Esophagus muscularis mucosa (tissue), 4 donors: Measurements from ENCODE around the gene SPARCL1. TPM values are rescaled to one million over a fixed set of nuclear protein-coding genes. Genes with fewer than 3 reads are reported as not detected.

Experiments
- DNase-seq: peaks from one replicate; pipeline ENCODE4 v3.0.0-alpha.2; 2017; ENCODE audit errors: extremely low spot score
- H3K27ac ChIP-seq, 4 donors: fragments of 200-600 bp; sonication (generic); replicated peaks in 1 of 4; 1 replicate in 3 of 4; 2 replicates in 1 of 4; pipeline ENCODE4 v1.5.1; 2016 to 2019; ENCODE audit warnings: mild to moderate bottlenecking in 1 of 4
- H3K27me3 ChIP-seq, 4 donors: fragments of 200-600 bp; sonication (generic); one replicate each; pipeline versions ENCODE4 v1.5.1 to v1.6.0; 2016 to 2019
- H3K36me3 ChIP-seq, 4 donors: fragments of 200-600 bp; sonication (generic); one replicate each; pipeline ENCODE4 v1.5.1; 2016 to 2019
- H3K4me1 ChIP-seq, 4 donors: fragments of 200-600 bp; sonication (generic); one replicate each; pipeline ENCODE4 v1.5.1; 2016 to 2019
- H3K4me3 ChIP-seq, 4 donors: fragments of 200-600 bp; sonication (generic); 1 replicate in 2 of 4; 2 replicates in 2 of 4; pipeline ENCODE4 v1.5.1; 2016 to 2019; ENCODE audit warnings: mild to moderate bottlenecking in 4 of 4, moderate library complexity in 1 of 4
- H3K9me3 ChIP-seq, 4 donors: fragments of 200-600 bp; sonication (generic); 1 replicate in 3 of 4; 2 replicates in 1 of 4; pipeline ENCODE4 v1.5.1; 2016 to 2019
- CTCF ChIP-seq, 3 experiments: fragments of 200-600 bp in 2 of 3; fragments of 450-650 bp in 1 of 3; sonication (generic) in 2 of 3; IDR thresholded peaks; one replicate each; pipeline ENCODE4 v1.5.1; 2017 to 2019; ENCODE audit warnings: antibody characterized with exemption in 3 of 3, mild to moderate bottlenecking in 2 of 3, moderate library complexity in 1 of 3
- EP300 ChIP-seq: sonication (generic); formaldehyde crosslinking; IDR thresholded peaks from one replicate; pipeline ENCODE4 v1.6.1; 2017; ENCODE audit warnings: antibody characterized with exemption
- POLR2A ChIP-seq: fragments of 450-650 bp; IDR thresholded peaks from one replicate; pipeline ENCODE4 v1.6.1; 2017; ENCODE audit warnings: antibody characterized with exemption, moderate library complexity, mild to moderate bottlenecking, low read depth
- POLR2AphosphoS5 ChIP-seq, 2 donors: sonication (generic); formaldehyde crosslinking; IDR thresholded peaks; one replicate each; pipeline ENCODE4 v1.6.1; 2017; ENCODE audit warnings: antibody characterized with exemption in 2 of 2
- WGBS: methylation state at CpG from one replicate; pipeline ENCODE4 v1.1.5; 2018; 5-methylcytosine and 5-hydroxymethylcytosine counted together
- intact Hi-C: fragments of 100-400 bp; cut with DNase I; formaldehyde crosslinking; loops from one replicate; pipeline ENCODE4 v1.15.1; 2023
- total RNA-seq, 4 donors: library from RNA; depleted of rRNA; stranded (reverse); fragments of >200 nt; gene quantifications; one replicate each; pipeline versions ENCODE4 v1.1.0 to v1.2.1, GENCODE V29; 2016

The SPARCL1 gene
- total RNA-seq, 4 donors from 2014 or later = 1,380 to 2,231 (median 1,856) TPM

DNA sequence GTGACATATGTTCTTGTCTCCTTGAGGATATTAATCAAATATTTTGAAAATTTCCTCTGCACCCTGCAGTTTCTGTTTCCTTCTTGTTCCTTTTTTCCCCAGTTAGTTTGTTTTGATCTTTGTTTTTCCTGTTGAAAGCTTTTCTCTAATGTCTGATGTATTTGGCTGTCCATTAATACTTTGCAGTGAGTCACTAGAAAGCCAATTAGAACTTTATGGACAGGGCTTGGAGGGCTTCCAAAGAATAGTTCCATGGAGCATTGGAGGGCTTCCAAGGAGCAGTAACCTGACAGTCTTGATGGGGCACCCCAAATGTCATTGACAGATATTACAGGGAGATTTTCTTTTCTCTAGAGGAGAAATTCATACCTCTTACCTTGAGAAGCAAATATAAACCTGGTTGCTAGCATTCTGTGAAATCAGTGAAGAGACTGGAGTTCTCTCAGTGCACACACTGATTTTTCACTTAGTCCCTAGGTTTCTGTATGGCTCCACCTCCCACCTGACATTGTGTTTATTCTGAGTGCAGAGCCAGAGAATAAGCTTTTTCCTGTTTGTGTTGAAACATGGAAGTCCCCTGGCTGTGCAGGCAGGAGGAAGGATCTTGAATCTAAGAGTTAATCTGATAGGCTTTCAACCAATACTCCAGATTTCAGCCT is 26.5 kb downstream of the SPARCL1 start:
- TF ChIP-seq POLR2A = no peak
- peak; percentile 46 to 58 for TF ChIP-seq POLR2AphosphoS5 (IDR thresholded peaks at IDR 0.05)
- peaks cover 0 to 37% (median 23%) of the 10 kb centered on the region in 4 donors for H3K36me3 ChIP-seq
- H3K27ac ChIP-seq = peak overlapping the region; percentile 55 to 78 (median 72)
- H3K9me3 ChIP-seq = no peaks in the 10 kb centered on the region
- H3K27me3 ChIP-seq = no peaks in the 10 kb centered on the region
- no peak overlapping the region for H3K4me3 ChIP-seq
- H3K4me1 ChIP-seq = peaks cover 55 to 80% (median 75%) of the 10 kb centered on the region in 4 donors
- DNase-seq = no peak
- intact Hi-C loops = no loop called here

GRCh38 chr4:87500092-87500462 is 29.1 kb downstream of the SPARCL1 start:
- TF ChIP-seq CTCF (IDR thresholded peaks at IDR 0.05) = no peak
- no peak for TF ChIP-seq POLR2A
- no peak for TF ChIP-seq POLR2AphosphoS5 (IDR thresholded peaks at IDR 0.05)
- TF ChIP-seq EP300 = no peak
- Histone ChIP-seq H3K9me3 (no peaks in the 10 kb centered on the region), H3K36me3 (peaks cover 2 to 50% (median 38%) of the 10 kb centered on the region in 4 donors), H3K4me1 (peaks cover 46 to 83% (median 72%) of the 10 kb centered on the region in 4 donors), H3K4me3 (no peak overlapping the region), H3K27ac (peak overlapping the region; percentile 54 to 78 (median 72)), H3K27me3 (no peaks in the 10 kb centered on the region)
- intact Hi-C loops = no loop called here
- no peak for DNase-seq
- 31% methylated on average over 4 of the region's 4 CpGs for WGBS

DNA sequence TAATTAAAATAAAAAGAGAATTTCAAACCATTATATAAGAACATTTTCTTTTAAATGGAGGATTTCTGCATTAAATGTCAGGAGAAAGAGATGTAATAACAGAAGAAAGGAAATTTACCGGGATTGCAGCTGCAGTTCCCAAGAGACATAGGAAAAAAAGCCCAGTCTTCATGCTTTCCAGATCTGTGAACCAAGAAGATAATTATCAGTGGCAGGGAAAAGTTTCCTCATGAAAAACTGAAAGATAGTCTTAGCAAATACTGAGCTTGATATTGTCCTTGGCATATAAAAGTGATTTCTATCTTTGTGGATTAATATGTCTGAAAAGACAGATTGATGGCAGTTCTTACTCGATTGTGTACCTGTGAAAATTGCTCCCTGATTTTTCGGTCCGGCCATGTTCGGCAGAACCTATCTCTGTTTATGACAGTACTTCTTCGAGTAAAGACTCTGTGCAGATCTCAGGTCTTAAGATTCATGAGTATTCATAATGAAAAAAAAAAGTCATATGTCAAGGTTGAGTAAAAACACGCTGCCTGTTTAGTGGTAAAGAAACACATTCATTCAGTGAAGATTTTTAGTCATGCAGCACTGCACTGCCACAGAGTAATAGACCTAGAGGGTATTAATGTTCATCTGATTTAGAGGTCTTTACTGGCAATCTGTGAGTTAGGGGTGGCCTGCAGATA is 29.6 kb downstream of the SPARCL1 start:
- 56% methylated on average over 7 of the region's 7 CpGs for WGBS
- TF ChIP-seq POLR2A (no peak), POLR2AphosphoS5 (IDR thresholded peaks at IDR 0.05) (peak in 1 of 2 donors; percentile 13)
- H3K4me1 ChIP-seq = peaks cover 46 to 80% (median 76%) of the 10 kb centered on the region in 4 donors
- H3K27ac ChIP-seq = peak overlapping the region; percentile 54 to 78 (median 72)
- no peak overlapping the region for H3K4me3 ChIP-seq
- intact Hi-C loops = no loop called here
- H3K27me3 ChIP-seq = no peaks in the 10 kb centered on the region
- H3K36me3 ChIP-seq = peaks cover 7 to 55% (median 41%) of the 10 kb centered on the region in 4 donors
- H3K9me3 ChIP-seq = no peaks in the 10 kb centered on the region
- DNase-seq = no peak

GRCh38 chr4:87498446-87498900 is 30.7 kb downstream of the SPARCL1 start:
- intact Hi-C loops = no loop called here
- Histone ChIP-seq H3K4me1 (peaks cover 46 to 83% (median 82%) of the 10 kb centered on the region in 4 donors), H3K4me3 (peak overlapping the region in 2 of 4 donors; percentile 3 to 16), H3K27ac (peak overlapping the region; percentile 54 to 78 (median 72)), H3K27me3 (no peaks in the 10 kb centered on the region), H3K9me3 (no peaks in the 10 kb centered on the region), H3K36me3 (peaks cover 18 to 66% (median 47%) of the 10 kb centered on the region in 4 donors)
- no peak for DNase-seq
- TF ChIP-seq POLR2AphosphoS5 (IDR thresholded peaks at IDR 0.05) = peak in 1 of 2 donors; percentile 16
- no peak for TF ChIP-seq EP300
- WGBS = 34% methylated on average over 5 of the region's 5 CpGs

DNA sequence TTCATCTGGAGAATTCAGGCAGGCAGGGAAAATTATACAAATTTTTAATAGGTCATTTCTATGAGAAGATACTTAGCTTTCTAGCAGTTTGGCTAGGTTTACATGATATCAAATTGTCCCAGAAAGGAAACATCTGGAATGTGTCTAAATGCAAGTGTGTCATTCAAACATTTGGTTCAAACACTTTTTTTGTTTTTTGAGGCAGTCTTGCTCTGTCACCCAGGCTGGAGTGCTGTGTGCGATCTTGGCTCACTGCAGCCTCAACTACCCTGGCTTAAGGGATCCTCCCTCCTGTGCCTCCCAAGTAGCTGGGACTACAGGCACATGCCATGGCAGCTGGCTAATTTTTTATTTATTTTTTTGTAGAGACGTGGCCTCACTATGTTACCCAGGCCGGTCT is 31.6 kb downstream of the SPARCL1 start:
- Histone ChIP-seq H3K27ac (peak overlapping the region; percentile 54 to 78 (median 72)), H3K4me1 (peaks cover 44 to 83% (median 82%) of the 10 kb centered on the region in 4 donors), H3K4me3 (no peak overlapping the region), H3K9me3 (no peaks in the 10 kb centered on the region), H3K27me3 (no peaks in the 10 kb centered on the region), H3K36me3 (peaks cover 20 to 75% (median 52%) of the 10 kb centered on the region in 4 donors)
- DNase-seq = no peak
- intact Hi-C loops = no loop called here
- 86% methylated on average over 3 of the region's 3 CpGs for WGBS
- TF ChIP-seq POLR2AphosphoS5 (IDR thresholded peaks at IDR 0.05) = no peak
- TF ChIP-seq EP300 = no peak
- no peak for TF ChIP-seq POLR2A
- TF ChIP-seq CTCF (IDR thresholded peaks at IDR 0.05) = no peak

GRCh38 chr4:87497159-87497558 is 32.0 kb downstream of the SPARCL1 start:
- WGBS = 92% methylated on average over 2 of the region's 2 CpGs
- peaks cover 20 to 79% (median 55%) of the 10 kb centered on the region in 4 donors for H3K36me3 ChIP-seq
- H3K27ac ChIP-seq = peak overlapping the region; percentile 54 to 78 (median 72)
- H3K4me3 ChIP-seq = no peak overlapping the region
- no peaks in the 10 kb centered on the region for H3K27me3 ChIP-seq
- intact Hi-C loops = no loop called here
- no peaks in the 10 kb centered on the region for H3K9me3 ChIP-seq
- TF ChIP-seq POLR2AphosphoS5 (IDR thresholded peaks at IDR 0.05) = no peak
- TF ChIP-seq CTCF (IDR thresholded peaks at IDR 0.05) = peak; percentile 19 to 33 (median 33)
- peaks cover 44 to 83% (median 82%) of the 10 kb centered on the region in 4 donors for H3K4me1 ChIP-seq
- no peak for DNase-seq
